Hematopoietic multipotent progenitor cell treated with erythropoietin and hydrocortisone succinate and interleukin-3 and kit ligand, for 8 days (in vitro differentiated cells): ENCODE results near the gene DPP7.
"Not testable (repeated sequence)": the region's sequence is repeated elsewhere in the genome, so short reads cannot be mapped to it uniquely, and the experiment has no call there.

Experiments
- DNase-seq: peaks from one replicate; pipeline ENCODE4 v3.0.0-alpha.2; 2015

Gene DPP7

DNA sequence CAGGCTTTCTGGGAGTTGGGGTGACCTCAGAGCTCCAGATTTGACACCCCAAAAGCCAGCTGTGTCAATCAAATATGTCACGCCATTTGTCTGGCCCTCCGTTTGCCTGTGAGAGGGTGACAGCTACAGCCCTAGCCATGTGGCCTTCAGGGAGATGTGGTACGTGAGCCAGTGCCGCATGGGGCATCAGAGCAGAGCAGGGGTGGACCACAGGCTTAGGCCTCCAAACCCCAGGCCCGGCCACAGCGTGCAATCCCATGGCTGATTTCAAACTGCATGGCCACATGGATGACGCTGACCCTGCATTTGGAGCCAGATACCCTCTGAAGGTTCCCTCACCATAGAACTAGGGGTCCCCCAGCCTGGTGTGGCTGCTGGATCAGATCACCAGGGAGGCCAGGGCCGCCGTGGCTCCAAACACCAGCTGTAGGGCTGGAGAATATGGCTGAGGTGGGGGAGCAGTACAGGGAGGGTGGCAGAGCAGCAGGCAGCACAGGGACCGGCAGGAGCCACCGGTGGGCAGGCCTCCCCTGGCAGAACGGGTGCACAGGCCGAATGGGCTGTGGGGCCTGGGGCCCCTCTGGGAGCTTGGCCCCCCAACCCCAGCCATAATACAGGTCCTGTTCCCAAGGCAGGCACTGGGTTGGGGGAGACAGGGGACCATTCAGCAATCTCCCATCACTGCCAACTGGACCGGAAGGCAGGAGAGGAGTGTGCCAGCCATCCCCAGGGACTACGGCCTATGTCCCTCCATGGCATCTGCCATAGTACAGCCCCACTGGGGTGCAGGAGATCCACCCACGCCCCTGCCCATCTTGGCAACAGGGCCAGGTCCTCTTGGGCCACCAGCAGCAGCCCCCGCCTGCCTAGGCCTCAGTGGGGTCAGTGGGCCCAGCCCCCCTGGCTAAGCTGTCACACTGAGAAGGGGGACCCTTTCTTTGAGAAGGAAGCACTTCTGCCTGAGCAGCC is 45.7 kb downstream of the DPP7 start:
- no peak for DNase-seq

DNA sequence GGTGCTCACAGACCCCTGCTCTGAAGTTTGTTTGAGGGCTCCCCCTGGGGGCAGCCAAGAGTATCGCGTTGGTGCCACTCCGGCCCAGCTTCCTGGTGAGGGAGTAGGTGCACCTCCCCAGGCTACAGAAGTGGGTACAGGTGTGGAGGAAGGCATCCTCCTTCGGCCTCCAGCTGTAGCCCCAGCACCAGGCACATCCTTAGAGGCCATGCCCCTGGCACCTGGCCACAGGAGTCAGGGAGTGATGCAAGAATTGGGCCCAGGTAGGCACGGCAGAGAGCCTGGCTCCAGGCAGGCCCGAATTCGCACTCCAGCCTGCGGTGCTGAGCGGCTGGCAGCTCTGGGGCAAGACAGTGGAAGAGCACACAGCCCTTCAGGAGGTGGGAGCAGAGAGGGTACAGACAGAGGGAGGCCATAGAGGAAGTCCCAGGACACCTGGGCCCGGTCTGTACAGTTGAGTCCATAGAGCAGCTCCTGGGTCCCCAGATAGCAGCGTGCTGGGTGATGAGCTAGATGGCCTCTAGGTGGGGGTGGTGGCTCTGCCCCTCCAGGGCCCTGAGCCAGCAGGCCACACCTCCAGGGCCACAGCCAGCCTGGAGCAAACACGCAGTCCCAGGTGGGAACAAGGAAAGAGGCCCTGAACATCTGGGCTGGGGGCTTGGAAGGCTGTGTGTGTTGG is 46.5 kb downstream of the DPP7 start:
- DNase-seq: peak; percentile 90

DNA sequence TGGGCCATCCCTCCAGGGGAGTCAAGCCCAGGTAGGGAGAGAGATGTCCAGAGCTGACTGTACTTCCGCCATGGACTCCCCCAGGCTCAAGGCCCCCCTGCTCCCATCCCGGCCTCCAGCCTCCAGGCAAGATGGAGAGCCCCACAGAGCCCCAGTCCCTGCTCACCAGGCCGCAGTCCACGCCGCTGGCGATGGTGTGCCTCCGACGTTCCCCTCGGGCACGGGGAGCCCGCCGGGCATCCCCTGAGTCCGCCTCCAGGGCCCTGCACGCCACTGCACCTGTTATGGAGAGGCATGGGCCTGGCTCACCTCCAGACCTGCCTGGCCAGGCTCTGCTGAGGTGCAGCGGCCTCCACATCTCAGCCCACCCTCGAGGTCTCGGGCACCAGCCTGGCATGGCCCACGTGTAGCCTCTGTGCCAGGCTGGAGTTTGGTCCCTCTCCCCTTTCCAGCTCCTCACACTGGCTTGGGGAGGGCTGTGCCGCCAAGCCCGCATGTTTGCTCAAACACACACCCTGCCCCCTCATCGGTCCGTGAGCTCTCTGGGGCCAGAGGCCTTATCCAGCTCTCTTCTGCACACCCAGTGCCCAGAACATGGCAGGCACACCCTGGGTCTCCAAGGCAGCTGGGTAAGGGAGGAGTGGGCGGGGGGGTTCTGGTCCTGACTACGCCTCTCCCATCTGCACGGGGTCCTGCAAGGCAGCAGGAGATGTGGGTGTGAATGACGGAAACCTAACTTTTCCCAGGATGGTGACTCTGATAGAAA is 48.3 kb downstream of the DPP7 start:
- no peak for DNase-seq

DNA sequence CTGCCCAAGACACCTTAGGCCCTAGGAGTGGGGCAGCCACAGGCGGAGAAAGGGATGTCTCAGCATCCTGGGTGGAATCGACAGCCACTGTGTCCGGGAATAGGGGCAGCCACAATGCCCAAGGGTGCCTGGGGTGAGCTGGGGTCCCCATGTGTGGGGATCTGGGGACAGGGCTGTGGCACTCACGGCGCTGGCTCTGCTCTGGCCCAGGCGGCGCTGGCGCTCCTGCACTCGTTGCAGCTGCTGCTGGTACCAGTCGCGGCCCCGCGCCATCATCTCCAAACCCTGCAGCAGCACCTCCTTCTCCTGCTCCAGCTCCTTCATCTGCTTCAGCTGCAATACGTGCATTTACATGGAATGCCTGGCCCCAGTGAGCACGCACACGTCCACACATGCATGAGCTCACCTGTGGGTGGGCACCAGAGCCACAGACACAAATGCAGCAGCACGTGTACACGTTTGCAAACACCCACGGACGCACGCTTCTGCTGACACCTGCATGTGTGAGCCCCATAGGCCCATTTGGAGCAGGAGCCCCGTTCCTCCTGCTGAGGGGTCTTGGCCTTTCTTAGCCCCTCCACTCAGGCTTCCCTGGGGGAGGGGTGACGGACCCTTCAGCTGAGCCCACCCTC is 49.1 kb downstream of the DPP7 start:
- no peak for DNase-seq

DNA sequence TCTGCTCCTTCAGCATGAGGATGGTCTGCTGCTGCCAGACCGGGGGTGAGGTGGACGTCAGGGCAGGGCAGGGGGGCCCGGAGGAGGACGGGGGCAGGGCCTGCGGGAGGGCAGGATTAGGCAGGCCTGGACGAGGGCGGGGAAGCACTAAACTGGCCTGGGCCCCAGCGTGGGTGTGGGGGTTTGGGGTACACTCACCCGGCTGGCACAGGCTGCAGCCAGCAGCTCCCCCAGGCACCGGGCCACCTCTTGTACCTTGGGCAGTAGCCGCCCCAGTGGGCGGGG is 49.7 kb downstream of the DPP7 start:
- DNase-seq: no peak

DNA sequence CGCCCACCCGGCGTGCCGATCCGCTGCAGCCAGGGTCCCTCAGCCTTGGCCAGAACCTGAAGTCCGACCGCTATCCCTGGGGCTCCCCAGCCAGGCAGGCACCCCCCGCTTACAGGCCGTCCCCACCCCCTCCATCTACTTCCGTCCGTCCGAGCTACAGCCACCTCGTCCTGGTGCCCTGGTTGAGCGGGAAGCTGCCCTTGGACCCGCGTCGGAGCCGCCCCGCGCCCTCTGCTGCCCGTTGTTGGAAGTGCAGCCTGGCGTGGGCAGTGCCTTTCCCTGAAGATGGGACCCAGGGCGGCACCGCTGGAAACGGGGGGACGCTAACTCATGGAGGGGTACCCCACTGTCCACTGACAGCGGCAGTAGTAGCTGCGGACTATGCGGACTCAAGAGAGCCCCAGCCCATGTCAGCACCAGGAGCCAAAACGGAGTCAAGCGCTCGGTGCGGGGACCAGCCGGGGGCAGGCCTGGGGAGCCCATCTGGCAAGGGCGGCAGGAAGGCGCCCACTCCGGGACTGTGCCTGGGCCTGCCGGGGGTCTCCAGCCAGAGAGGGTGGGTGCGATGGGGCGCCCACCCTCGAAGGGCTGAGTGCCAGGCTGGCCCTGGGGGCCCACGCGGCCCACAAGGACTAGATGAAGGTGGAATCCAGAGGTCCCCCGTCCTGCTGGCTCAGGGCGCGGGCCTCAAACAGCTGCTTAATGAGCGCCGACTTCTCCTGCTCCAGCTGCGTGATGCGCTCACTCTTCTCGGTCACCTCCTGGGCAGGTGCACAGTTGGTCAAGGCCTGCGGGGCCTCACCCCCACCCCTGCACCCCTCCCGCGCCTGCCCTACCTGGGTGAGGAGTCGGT is 50.3 kb downstream of the DPP7 start:
- DNase-seq: peak; percentile 44

DNA sequence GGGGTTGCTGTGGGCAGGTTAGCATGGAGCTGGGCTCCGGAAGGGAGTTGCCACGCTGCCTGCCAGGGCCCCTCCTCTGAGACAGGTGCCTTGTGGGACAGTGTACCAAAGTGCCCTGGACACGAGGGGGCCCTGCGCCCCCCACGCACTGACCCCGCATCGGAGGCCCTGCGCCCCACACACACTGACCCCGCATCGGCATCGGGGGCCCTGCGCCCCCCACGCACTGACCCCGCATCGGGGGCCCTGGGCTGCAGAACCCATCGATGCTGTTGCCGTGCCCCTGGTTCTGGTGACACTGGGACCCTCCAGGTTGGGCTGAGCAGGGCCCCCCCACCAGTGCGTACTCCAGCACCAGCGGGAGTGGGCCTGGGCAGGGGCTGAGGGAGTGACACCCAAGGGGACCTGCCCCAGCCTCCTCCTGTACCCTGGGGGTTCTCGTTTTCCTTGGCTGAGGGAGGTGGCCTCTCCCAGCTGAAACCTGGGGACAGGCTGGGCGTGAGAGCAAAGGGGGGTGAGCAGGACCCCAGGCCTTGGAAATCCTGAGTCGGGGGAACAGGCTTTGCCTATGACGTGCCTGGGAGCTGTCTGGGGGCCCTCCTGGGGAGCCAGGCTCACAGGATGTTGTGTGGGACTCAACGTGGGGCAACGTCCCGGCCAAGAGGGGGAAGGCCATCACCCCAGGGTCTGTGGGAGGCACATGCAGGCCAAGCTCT is 51.1 kb downstream of the DPP7 start:
- no peak for DNase-seq

DNA sequence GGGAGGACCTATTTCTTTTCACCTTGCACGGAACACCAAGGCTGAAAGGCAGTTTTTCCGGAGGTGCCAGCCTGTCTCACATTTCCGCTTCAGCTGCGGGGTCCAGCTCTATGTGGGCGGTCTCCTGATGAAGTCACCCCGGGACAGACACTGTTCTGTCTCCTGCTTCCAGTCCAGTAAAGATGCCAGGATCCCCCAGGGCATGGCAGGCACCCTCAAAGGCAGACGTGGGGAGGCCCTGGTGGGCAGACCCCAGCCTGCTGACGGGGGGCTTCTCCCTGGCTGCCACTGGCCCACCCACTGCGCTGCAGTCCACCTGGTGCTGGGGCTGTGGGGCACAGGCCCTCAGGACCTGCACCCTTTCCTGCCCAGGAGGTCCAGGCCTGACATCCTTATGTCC is 51.7 kb downstream of the DPP7 start:
- DNase-seq: not testable (repeated sequence)

DNA sequence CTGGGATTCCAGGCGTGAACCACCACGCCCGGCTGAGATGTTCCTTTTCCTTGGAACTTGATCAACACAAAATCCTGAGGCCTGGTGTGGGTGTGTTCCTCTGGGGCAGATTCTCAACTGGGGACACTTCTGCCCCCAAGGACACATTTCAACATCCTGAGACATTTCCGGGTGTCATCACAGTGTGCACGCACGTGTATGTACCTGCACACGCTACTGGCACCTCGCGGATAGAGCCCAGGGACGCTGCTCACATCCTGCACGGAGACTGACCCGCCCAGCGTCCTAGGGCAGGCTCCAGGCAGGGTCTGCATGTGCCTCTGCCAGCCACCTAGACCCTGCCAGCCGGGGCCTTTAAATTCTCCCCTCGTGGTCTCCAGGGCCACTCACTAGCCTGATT is 52.1 kb downstream of the DPP7 start:
- no peak for DNase-seq
